ENCODE measurements around the gene SLC35C1.

Gene SLC35C1

GRCh38 chr11:45799562-45799961, 5.4 kb upstream of the SLC35C1 start:
- TF ChIP-seq GATA2 (IDR thresholded peaks at IDR 0.05; ENCODE audit: low read depth, low read length) (no peak), GATA3 (IDR thresholded peaks at IDR 0.05; ENCODE audit: low read depth, low read length) (no peak)

- TF ChIP-seq GATA2 (IDR thresholded peaks at IDR 0.05; ENCODE audit: low read depth, low read length), result no peak
- no peak for TF ChIP-seq GATA3 (IDR thresholded peaks at IDR 0.05; ENCODE audit: low read depth, low read length)
These were observed 4.7 kb upstream of the SLC35C1 start for GRCh38 chr11:45800261-45800660.

- TF ChIP-seq GATA2 (IDR thresholded peaks at IDR 0.05; ENCODE audit: low read depth, low read length) (no peak), GATA3 (IDR thresholded peaks at IDR 0.05; ENCODE audit: low read depth, low read length) (no peak)
These were observed 3.1 kb upstream of the SLC35C1 start for GRCh38 chr11:45801723-45802315.

- TF ChIP-seq GATA3 (IDR thresholded peaks at IDR 0.05; ENCODE audit: low read depth, low read length) (no peak), GATA2 (IDR thresholded peaks at IDR 0.05; ENCODE audit: low read depth, low read length) (no peak)
These were observed 2.2 kb upstream of the SLC35C1 start for GRCh38 chr11:45802531-45803317.

- TF ChIP-seq GATA3 (IDR thresholded peaks at IDR 0.05; ENCODE audit: low read depth, low read length) (no peak), GATA2 (IDR thresholded peaks at IDR 0.05; ENCODE audit: low read depth, low read length) (no peak)
These were observed 783 bp upstream of the SLC35C1 start for GRCh38 chr11:45803971-45804760.

GRCh38 chr11:45805305-45806071, 539 bp downstream of the SLC35C1 start:
- TF ChIP-seq GATA3 (IDR thresholded peaks at IDR 0.05; ENCODE audit: low read depth, low read length), result no peak
- no peak for TF ChIP-seq GATA2 (IDR thresholded peaks at IDR 0.05; ENCODE audit: low read depth, low read length)

- TF ChIP-seq GATA2 (IDR thresholded peaks at IDR 0.05; ENCODE audit: low read depth, low read length) (no peak), GATA3 (IDR thresholded peaks at IDR 0.05; ENCODE audit: low read depth, low read length) (no peak)
These were observed 1.4 kb downstream of the SLC35C1 start for GRCh38 chr11:45806072-45806933.

GRCh38 chr11:45806937-45807791, 2.2 kb downstream of the SLC35C1 start:
- no peak for TF ChIP-seq GATA3 (IDR thresholded peaks at IDR 0.05; ENCODE audit: low read depth, low read length)
- no peak for TF ChIP-seq GATA2 (IDR thresholded peaks at IDR 0.05; ENCODE audit: low read depth, low read length)

- TF ChIP-seq GATA3 (IDR thresholded peaks at IDR 0.05; ENCODE audit: low read depth, low read length) (no peak), GATA2 (IDR thresholded peaks at IDR 0.05; ENCODE audit: low read depth, low read length) (no peak)
These were observed 2.9 kb downstream of the SLC35C1 start for GRCh38 chr11:45807792-45808238.

- TF ChIP-seq GATA3 (IDR thresholded peaks at IDR 0.05; ENCODE audit: low read depth, low read length), result no peak
- TF ChIP-seq GATA2 (IDR thresholded peaks at IDR 0.05; ENCODE audit: low read depth, low read length), result no peak
These were observed 4.8 kb downstream of the SLC35C1 start for GRCh38 chr11:45809456-45810395.
